CMK (cell line): ENCODE results near the gene SP4.
"Not testable (repeated sequence)": the region's sequence is repeated elsewhere in the genome, so short reads cannot be mapped to it uniquely, and the experiment has no call there.

Experiments
- DNase-seq: peaks from one replicate; pipeline ENCODE4 v3.0.0-alpha.2; 2010; ENCODE audit warnings: low read depth

Gene SP4

DNA sequence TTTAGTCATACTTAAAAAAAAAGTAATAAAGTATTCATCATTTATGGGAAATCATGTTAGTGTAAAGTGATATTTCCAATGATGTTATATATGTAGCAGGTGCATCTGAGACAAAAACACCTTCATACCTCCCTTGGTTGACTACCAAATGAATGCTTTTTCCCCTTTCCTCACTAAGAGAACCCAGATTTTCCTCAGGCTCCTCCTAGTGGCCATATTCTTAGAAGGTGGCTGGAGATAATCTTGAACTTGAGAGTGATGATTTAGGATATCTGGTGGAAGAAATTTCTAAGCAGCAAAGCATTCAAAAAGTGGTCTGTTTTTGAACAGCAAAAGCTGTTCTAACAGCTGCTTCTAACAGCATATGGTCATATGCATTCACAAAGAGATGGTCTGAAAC is 98.1 kb downstream of the SP4 start:
- no peak for DNase-seq

GRCh38 chr7:21526448-21526847 is 98.6 kb downstream of the SP4 start:
- no peak for DNase-seq

DNA sequence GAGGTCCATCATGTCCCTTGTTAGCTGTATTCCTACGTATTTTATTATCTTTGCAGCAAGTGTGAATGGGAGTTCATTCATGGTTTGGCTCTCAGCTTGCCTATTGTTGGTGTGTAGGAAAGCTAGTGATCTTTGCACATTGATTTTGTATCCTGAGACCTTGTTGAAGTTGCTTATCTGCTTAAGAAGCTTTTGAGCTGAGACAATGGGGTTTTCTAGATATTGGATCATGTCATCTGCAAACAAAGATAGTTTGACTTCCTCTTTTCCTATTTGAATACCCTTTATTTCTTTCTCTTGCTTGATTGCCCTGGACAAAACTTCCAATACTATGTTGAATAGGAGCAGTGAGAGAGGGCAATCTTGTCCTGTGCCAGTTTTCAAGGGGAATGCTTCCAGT is 104.6 kb downstream of the SP4 start:
- not testable (repeated sequence) for DNase-seq

- DNase-seq, result not testable (repeated sequence)
Observed at GRCh38 chr7:21533646-21534045, 105.8 kb downstream of the SP4 start.

DNA sequence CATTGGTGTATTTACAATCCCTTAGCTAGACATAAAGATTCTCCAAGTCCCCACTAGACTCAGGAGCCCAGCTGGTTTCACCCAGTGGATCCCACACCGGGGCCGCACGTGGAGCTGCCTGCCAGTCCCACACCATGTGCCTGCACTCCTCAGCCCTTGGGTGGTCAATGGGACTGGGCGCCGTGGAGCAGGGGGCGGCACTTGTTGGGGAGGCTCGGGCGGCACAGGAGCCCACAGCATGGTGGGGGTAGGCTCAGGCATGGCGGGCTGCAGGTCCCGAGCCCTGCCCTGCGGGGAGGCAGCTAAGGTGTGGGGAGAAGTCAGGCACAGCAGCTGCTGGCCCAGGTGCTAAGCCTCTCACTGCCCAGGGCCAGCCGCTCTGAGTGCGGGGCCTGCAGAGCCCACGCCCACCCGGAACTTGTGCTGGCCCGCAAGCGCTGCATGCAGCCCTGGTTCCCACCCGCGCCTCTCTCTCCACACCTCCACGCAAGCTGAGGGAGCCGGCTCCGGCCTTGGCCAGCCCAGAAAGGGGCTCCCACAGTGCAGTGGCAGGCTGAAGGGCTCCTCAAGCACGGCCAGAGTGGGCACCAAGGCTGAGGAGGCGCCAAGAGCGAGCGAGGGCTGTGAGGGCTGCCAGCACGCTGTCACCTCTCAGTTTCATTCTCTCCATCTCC is 108.7 kb downstream of the SP4 start:
- not testable (repeated sequence) for DNase-seq

GRCh38 chr7:21538936-21539495 is 111.1 kb downstream of the SP4 start:
- DNase-seq, result no peak

DNA sequence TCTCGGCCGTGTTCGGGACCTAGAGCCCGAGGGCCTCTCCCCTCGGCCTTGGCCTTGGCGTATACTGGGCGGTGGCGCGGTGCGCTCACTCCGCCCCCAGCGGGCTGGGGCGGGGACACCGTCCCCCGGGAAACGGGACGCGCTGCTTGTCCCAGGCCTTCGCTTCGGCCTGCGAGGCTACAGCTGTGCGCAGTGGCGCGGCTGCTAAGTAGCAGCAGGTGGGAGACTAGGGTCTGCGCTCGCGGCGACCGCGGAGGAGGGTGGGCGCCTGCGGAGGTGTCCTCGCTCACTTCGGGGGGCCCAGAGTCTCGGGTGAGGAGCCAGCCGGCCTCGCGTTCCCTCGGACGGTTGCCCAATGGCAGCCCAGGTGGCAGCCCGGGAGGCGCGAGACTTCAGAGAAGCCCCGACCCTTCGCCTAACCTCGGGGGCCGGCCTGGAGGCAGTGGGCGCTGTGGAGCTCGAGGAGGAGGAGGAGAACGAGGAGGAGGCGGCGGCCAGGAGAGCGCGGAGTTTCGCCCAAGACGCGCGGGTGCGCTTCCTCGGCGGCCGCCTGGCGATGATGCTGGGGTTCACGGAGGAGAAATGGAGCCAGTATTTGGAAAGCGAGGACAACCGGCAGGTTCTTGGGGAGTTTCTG is 115.1 kb downstream of the SP4 start, which contains the start of gene DNAH11:
TSS of gene DNAH11 (plus strand) at position 149 of the 637 bp plus-strand sequence. CDS start at position 356, 207 bp downstream.
- DNase-seq, result no peak

GRCh38 chr7:21543528-21544302 is 115.8 kb downstream of the SP4 start:
- no peak for DNase-seq

- DNase-seq, result no peak
Observed at GRCh38 chr7:21544303-21544656, 116.4 kb downstream of the SP4 start.

DNA sequence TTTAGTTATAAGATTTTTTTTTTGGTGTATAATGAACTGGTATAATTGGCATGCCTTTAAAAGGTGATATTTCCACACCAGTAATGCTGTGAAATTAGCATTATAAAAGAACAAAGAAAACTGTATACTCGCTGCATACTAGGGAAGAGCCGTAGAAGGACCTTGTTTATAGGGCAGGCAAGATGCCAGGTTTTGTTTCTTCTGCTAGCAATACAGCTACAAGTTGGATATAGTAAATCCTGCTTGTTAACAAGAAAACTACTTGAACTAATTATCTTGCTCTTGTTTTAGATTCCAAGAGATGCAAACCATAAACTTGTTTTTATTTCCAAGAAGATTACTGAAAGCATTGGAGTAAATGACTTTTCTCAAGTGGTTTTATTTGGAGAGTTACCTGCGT is 116.8 kb downstream of the SP4 start:
- DNase-seq, result no peak

GRCh38 chr7:21547501-21547900 is 119.6 kb downstream of the SP4 start:
- no peak for DNase-seq

DNA sequence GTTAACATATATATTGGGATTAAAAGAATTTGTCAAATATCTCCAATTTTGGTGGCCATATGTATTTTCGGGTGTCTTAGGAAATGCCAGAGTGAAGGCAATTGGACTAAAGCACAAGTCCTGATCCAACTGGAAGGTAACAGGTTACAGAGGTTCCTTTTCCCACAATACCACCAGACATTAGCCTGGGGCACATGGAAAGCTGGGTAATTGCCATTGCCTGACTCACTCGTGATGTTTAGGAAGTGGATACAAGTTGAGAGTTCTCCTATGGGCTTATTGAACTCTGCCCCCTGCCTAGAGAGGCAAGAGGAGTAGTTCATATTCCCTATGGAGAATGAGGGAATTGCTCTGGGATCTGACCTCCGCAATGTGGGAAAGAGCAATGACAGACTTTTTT is 120.6 kb downstream of the SP4 start:
- DNase-seq, result no peak

DNA sequence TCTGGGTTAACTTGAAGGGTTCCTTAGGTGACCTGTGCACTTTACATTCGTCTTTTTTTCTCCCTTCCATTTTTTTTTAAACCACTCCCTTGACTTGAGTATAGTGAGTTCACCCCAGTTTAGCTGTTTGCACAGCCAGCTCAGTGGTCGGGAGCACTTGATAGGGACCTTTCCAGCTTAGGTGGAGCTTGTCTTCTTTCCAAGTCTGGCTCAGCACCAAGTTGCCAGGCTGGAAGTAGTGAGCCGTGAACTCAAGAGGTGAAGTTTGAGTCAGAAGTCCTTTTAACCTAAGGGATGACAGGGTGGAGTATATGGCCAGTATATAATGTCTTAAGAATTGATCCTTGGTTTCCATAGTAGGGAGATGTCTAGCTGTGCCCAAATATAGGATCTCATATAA is 122.2 kb downstream of the SP4 start:
- no peak for DNase-seq

DNA sequence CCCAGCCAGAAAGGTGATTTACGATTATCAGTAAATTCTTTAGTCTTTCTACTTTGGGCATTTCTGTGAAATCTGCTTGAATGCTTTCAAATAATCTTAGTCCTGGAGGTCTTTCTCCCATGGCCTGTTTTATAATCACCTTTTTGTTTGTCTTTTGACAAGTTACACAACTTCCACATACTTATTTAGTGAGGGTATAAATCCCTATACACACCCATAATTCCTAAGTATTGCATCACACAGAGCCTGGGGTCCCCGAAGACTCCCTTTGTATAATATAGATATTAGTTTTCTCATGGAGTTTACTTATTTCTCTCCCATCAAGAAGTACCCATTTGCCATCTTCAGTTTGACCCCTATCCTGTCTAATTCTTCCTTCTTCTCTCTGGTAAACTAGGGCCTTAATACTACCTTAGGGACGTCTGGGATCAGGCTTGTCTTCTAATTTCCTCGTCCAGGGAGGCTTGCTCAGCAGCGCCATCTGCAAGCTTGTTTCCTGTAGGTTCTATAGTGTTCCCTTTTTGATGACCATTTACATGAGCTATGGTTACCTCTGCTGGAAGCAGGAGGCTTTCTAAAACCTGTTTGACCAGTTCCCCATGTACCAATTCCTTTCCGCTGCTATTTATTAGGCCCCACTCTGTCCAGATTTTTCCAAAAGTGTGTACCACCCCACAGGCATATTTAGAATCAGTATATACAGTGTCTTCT is 123.1 kb downstream of the SP4 start:
- DNase-seq, result no peak

DNA sequence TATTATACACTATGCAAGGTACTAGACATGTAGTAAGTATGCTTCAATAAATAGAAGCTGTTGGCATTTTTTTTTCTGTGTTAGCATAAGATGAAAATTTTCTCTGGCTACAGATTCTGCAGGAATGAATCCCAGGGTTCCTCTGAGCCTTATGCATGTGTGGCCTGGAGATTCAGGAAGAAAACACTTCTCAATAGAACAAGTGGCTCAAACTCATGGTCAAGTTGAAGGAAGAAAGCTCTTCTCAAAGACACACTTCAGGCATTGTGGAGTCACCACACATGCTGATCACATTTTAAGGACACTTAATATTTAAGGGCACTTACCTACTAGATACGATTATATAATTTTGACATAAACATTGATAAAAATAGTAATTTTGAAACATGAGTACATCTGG is 134.5 kb downstream of the SP4 start:
- no peak for DNase-seq
